Activated naive CD8-positive, alpha-beta T cell treated with anti-CD3 and anti-CD28 coated beads, Interleukin-2, amount 10 ng/mL, durations not matched to agents 7 days and 5 days (primary cell): Measurements from ENCODE around the gene RFFL. TPM values are rescaled to one million over a fixed set of nuclear protein-coding genes. Genes with fewer than 3 reads are reported as not detected.
"Not testable (repeated sequence)": the region's sequence is repeated elsewhere in the genome, so short reads cannot be mapped to it uniquely, and the experiment has no call there.

Source experiments
- ATAC-seq: fragments of 150-1000 bp; cut with Tn5 transposase; one replicate; pipeline ENCODE4 v1.10.0; 2021; ENCODE audit warnings: low read depth, moderate library complexity
- POLR2A ChIA-PET: fragments of 350-600 bp; sonication (Branson Sonifier 250); formaldehyde crosslinking; loops from one replicate; lab custom pipeline; 2021; ENCODE audit warnings: antibody characterized with exemption; lab: Charles Lee
- DNase-seq: peaks from one replicate; pipeline ENCODE4 v3.0.0; 2021
- H3K27ac Mint-ChIP-seq: one replicate; pipeline ENCODE4 v1.8.0; 2022; ENCODE audit warnings: mild to moderate bottlenecking, mixed read lengths
- H3K27me3 Mint-ChIP-seq: one replicate; pipeline ENCODE4 v1.8.0; 2022; ENCODE audit warnings: mild to moderate bottlenecking, moderate library complexity, mixed read lengths
- H3K36me3 Mint-ChIP-seq: one replicate; pipeline ENCODE4 v1.8.0; 2021; ENCODE audit warnings: mild to moderate bottlenecking, mixed read lengths
- H3K4me1 Mint-ChIP-seq: one replicate; pipeline ENCODE4 v1.8.0; 2021; ENCODE audit warnings: mixed read lengths
- H3K4me3 Mint-ChIP-seq: one replicate; pipeline ENCODE4 v1.8.0; 2022; ENCODE audit warnings: mild to moderate bottlenecking, moderate library complexity, mixed read lengths
- H3K9me3 Mint-ChIP-seq: one replicate; pipeline ENCODE4 v1.8.0; 2021; ENCODE audit warnings: mixed read lengths
- total RNA-seq, 2 experiments: library from RNA; stranded (reverse); gene quantifications; one replicate each; pipeline ENCODE4 v1.2.3, GENCODE V29; 2021

The RFFL gene
- total RNA-seq, 2 experiments from 2014 or later = 37.4 to 42.3 TPM

DNA sequence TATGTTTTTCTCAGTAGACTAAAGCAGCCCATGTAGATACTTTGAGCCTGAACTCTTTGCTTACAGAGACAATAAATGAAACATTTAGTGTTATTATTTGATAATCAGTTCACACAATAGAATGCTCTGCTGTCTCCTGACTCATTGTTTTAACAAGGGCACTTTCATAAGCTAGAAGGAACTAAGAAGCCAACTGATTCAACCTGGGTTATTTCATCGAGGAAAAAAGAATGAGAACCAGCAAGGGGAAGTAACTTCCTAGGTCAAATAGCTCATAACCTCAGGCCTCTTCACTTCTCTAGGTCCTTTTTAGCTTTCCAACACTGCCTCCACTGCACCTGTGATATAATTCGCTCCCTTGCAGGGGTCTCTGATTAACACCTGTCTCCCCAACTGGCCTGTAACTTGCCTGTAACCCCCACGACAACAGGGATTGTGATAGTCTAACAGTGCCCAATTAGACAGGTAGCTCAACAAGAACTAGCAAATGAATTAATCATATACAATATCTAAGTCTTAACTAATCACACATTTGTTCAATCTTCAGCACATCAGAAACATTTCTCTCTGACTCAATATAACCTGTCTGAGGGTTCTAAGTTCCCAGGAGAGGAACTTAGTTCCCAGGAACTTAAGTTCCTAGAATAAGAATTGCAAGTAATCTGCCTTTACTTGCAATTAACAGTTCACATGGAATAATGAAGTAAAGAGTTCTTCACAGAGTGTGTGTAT, 34.8 kb downstream of the RFFL start:
- H3K27me3 Mint-ChIP-seq = no peaks in the 10 kb centered on the region
- no peak overlapping the region for H3K27ac Mint-ChIP-seq
- POLR2A ChIA-PET = no interaction called here
- H3K4me1 Mint-ChIP-seq = peaks cover 34% of the 10 kb centered on the region
- ATAC-seq = peak; percentile 22
- H3K9me3 Mint-ChIP-seq = no peaks in the 10 kb centered on the region
- H3K36me3 Mint-ChIP-seq = peaks cover 8% of the 10 kb centered on the region
- no peak overlapping the region for H3K4me3 Mint-ChIP-seq
- no peak for DNase-seq

DNA sequence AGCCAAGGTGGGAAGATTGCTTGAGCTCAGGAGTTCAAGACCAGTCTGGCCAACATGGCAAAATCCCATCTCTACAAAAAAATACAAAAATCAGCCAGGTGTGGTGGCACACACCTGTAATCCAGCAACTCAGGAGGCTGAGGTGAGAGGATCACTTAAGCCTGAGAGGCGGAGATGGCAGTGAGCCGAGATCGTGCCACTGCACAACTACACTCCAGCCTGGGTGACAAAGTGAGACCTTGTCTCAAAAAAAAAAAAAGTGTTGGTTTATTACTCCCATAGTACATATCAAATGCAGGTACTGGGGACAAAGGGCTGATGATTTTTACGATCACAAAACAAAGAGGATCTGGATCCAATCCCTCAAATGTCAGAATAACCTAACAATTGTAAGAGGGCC, 35.4 kb downstream of the RFFL start:
- DNase-seq, H3K9me3 Mint-ChIP-seq, POLR2A ChIA-PET, H3K36me3 Mint-ChIP-seq, H3K27me3 Mint-ChIP-seq, H3K27ac Mint-ChIP-seq, ATAC-seq, H3K4me3 Mint-ChIP-seq: not testable (repeated sequence)
- H3K4me1 Mint-ChIP-seq = peaks cover 36% of the 10 kb centered on the region

DNA sequence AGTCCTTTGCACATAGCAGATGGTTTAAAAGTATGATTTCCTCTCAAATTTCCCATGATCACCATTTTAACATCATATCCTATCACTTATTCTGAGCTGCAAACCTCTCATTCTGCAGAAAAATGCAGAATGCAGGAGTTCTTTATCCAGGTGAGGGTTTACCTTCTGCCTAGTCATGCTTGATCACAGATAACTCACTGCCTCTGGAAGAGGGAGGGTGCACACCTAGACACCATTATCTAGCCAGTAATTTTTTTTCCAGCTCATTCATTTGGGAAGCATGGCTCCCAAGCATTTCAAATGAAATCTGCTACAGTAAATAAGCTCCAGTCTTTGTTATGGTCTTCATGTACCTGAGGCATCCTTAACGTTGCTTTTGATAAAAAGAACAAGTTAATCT, 38.0 kb downstream of the RFFL start:
- peaks cover 39% of the 10 kb centered on the region for H3K4me1 Mint-ChIP-seq
- POLR2A ChIA-PET = interaction anchor here (0.7 to 1.2 kb wide), 2 partner anchors 9 to 12 kb away, joined by 3 to 4 read pairs; no protein-coding TSS in a partner anchor

DNA sequence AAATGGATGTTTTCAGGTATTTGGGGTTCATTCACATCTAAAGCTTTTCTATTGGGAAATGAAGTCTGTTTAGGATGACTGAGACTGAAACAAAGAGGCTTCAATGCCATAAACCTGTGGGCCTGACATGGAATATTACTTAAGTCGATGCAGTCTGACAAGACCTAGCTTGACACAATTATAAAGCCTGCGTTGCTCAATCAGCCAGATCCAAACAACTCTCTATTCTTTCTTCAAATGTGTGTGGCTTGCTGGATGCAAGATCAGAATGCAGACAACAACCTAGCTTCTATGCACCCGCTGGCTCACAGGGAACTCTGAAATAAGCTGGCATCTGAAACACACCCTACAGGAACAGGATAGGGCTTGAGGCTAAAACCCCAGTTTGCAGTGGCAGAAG, 40.0 kb downstream of the RFFL start:
- ATAC-seq (no peak), DNase-seq (no peak)
- peak overlapping the region; percentile 97 for H3K27ac Mint-ChIP-seq
- no peaks in the 10 kb centered on the region for H3K9me3 Mint-ChIP-seq
- H3K36me3 Mint-ChIP-seq = peaks cover 17% of the 10 kb centered on the region
- POLR2A ChIA-PET = interaction anchor here (0.7 to 2.3 kb wide), 13 partner anchors 8 to 95 kb away, joined by 3 to 24 read pairs (median 6); partner anchors contain the start of genes LIG3 and RFFL
- no peaks in the 10 kb centered on the region for H3K27me3 Mint-ChIP-seq
- peak overlapping the region; percentile 42 for H3K4me3 Mint-ChIP-seq
- H3K4me1 Mint-ChIP-seq = peaks cover 34% of the 10 kb centered on the region

More for the DNA sequence above, 38.0 kb downstream of the RFFL start:
- Mint-ChIP-seq H3K27me3 (no peaks in the 10 kb centered on the region), H3K36me3 (peaks cover 12% of the 10 kb centered on the region), H3K27ac (no peak overlapping the region), H3K9me3 (no peaks in the 10 kb centered on the region), H3K4me3 (no peak overlapping the region)
- DNase-seq (no peak), ATAC-seq (no peak)

DNA sequence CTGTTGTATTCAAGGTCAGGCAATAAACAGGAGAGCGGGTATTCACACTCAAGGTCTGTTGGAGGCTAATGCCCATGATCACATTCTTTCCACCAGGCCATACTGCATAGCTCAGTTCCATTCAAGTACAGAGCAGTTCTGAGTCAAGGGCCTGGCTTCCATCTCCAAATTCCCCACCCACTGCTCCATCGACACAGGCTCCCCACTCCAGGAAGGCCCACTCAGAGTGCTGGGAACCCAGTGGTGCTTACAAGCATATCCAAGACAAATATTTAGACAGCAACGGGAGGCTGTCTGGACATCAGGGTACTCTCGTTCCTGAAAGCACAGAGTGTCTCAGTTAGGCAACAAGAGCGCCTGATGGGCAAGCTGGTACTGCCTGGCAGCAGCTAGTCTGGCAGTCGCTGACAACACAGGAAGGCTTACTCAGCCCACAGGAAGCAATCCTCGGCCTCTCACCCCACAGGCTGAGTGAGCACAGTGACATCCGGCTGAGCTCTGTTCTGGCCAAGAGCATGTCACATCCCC, 40.9 kb downstream of the RFFL start:
- H3K9me3 Mint-ChIP-seq = no peaks in the 10 kb centered on the region
- H3K27ac Mint-ChIP-seq = peak overlapping the region; percentile 97
- no peaks in the 10 kb centered on the region for H3K27me3 Mint-ChIP-seq
- ATAC-seq (peak; percentile 100), DNase-seq (peak; percentile 65)
- H3K4me1 Mint-ChIP-seq = peaks cover 32% of the 10 kb centered on the region
- H3K36me3 Mint-ChIP-seq = peaks cover 18% of the 10 kb centered on the region
- H3K4me3 Mint-ChIP-seq = peak overlapping the region; percentile 78
- POLR2A ChIA-PET = interaction anchor here (0.7 to 2.3 kb wide), 21 partner anchors 8 to 121 kb away, joined by 3 to 24 read pairs (median 4); partner anchors contain the start of genes LIG3 and RFFL

DNA sequence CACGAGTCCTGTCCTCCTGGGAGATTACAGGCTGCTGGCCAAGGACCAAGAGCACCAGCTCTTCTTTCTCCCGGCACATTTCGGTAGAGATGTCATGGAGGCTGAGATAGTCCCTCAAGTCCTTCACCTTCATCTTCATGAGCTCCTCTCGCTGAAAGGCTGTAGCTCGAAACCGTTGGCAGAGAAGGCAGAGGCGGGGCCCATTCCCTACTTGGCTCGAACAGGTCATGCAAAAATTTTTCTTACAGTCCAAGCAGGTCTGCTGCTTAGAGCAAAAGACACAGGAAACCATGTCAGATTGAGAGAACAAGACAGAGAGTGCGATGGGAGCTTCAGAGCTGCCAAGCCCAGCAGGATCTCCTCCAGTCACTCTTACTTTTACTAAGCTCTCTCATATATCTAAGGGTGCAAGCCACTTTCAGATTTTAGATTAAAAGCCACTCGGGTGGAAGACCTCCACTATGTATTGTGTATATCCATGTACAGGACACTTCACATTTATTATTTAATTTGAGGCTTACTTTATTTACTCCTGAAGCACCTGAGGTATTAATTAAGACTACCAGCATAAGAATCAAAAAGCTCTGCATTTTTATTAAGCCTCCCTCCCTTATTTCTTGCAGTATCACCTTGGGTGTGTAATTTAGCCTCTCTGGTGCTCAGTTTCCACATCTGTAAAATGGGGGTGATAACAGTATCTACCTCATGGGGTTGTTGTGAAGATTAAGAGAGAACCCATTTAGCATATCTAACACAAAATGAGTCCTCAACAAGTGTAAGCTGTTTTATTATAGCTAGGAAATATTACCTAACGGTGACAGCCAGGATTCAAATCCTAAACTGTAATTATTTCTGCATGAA, 41.8 kb downstream of the RFFL start:
- DNase-seq = no peak
- peaks cover 32% of the 10 kb centered on the region for H3K4me1 Mint-ChIP-seq
- H3K9me3 Mint-ChIP-seq = no peaks in the 10 kb centered on the region
- peaks cover 20% of the 10 kb centered on the region for H3K36me3 Mint-ChIP-seq
- no peak overlapping the region for H3K4me3 Mint-ChIP-seq
- POLR2A ChIA-PET = interaction anchor here (0.8 to 2.3 kb wide), 12 partner anchors 9 to 122 kb away, joined by 3 to 24 read pairs (median 5); partner anchors contain the start of genes LIG3 and RFFL
- H3K27me3 Mint-ChIP-seq = no peaks in the 10 kb centered on the region
- no peak for ATAC-seq
- H3K27ac Mint-ChIP-seq = peak overlapping the region; percentile 97

DNA sequence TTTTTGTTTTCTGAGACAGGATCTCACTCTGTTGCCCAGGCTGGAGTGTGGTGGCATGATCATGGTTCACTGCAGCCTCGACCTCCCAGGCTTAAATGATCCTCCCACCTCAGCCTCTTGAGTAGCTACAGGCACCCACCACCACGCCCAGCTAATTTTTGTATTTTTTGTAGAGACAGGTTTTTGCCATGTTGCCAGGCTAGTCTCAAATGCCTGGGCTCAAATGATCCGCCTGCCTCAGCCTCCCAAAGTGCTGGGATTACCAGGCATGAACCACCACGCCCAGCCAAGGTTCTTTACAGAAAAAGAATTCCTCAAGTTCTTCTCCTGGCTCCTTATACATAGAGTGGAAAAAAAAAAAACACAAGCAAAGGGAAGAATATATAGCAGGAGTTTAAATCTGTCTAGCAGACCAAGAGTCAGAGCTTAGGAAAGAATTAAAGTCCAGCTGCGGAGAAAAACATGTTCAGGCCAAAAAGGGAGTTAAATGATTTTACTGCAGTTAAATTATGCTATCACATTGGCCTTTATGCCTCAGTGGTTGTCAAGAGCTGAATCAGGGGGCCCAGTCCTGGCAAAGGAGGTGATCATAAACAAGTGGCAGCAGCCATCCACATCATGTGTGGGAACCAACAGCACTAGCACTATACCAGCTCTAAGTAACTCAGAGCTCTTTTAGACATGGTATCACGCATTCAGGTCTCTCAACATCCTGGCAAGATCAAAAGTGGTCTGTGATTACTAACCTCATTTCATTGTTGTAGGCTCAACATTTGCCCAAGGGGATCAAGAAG, 43.9 kb downstream of the RFFL start:
- DNase-seq = no peak
- ATAC-seq = no peak
- peak overlapping the region; percentile 49 for H3K27ac Mint-ChIP-seq
- POLR2A ChIA-PET = interaction anchor here (0.7 to 1.5 kb wide), 3 partner anchors 14 to 70 kb away, joined by 3 to 4 read pairs (median 3); no protein-coding TSS in a partner anchor
- H3K27me3 Mint-ChIP-seq = no peaks in the 10 kb centered on the region
- H3K4me1 Mint-ChIP-seq = peaks cover 31% of the 10 kb centered on the region
- H3K9me3 Mint-ChIP-seq = no peaks in the 10 kb centered on the region
- H3K4me3 Mint-ChIP-seq = no peak overlapping the region
- H3K36me3 Mint-ChIP-seq = peaks cover 22% of the 10 kb centered on the region

DNA sequence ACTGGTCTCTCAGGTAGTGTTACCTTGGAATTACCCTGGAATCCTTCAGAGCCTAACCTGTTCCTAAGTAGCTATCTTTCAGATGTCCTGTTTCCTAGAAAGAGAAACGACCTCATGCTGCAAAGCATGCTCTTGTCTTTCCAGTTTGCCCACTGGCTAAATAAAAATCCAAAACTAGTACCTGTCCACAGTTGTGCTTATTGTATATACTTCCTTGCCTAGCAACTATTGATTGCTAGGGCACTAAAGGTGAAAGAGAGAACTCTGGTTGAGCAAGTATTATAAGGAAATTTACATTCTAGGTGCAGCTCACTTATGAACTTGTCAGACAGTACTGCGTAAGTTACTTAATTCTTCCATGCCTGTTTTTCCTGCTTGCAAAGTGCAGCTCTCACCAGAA, 44.7 kb downstream of the RFFL start:
- H3K27me3 Mint-ChIP-seq = no peaks in the 10 kb centered on the region
- no peak for ATAC-seq
- peaks cover 22% of the 10 kb centered on the region for H3K36me3 Mint-ChIP-seq
- H3K27ac Mint-ChIP-seq = no peak overlapping the region
- no peaks in the 10 kb centered on the region for H3K9me3 Mint-ChIP-seq
- H3K4me3 Mint-ChIP-seq = no peak overlapping the region
- H3K4me1 Mint-ChIP-seq = peaks cover 24% of the 10 kb centered on the region
- no peak for DNase-seq
- POLR2A ChIA-PET = interaction anchor here (0.7 to 1.5 kb wide), 3 partner anchors 13 to 70 kb away, joined by 3 to 4 read pairs (median 3); no protein-coding TSS in a partner anchor

DNA sequence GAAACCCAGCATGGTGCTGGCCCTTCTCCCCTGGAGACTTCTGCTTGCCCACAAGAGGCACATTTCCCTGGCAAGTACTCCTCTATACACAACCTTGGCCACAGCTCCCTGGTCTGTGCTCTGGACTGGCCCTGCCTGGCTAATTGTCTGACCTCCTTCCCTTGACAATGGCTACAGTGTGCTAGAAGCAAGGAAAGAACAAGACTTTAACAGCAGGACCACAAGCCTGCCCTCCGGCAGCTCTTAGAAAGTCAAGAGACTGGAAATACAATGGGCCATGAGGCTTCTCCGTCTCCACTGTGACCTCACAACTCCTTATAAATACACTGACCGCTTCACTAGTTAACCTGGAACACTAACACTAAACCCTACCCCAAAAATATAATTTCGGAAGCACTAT, 46.5 kb downstream of the RFFL start:
- no peak for ATAC-seq
- Mint-ChIP-seq H3K36me3 (peaks cover 20% of the 10 kb centered on the region), H3K4me1 (peaks cover 6% of the 10 kb centered on the region), H3K9me3 (no peaks in the 10 kb centered on the region), H3K27ac (no peak overlapping the region), H3K27me3 (no peaks in the 10 kb centered on the region), H3K4me3 (no peak overlapping the region)
- no peak for DNase-seq
- POLR2A ChIA-PET = no interaction called here

DNA sequence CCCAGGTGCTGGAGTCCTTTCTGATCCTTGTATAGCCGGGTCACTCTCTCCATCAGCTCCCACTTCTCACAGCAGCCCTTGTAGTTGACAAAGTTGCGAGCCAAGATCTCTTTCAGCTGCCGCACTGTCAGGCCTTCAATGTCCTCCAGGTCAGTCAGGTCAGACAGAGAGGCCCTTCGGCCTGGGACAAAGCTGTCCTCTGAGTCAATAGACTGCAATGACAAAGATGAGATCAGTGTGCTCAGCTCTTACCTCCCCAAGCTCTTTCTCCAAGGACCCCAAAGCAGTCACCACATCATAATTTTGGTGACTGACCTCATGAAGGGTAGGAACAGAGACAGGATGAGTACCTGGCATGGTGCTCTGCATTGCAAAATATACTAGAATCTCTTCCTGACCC, 47.1 kb downstream of the RFFL start:
- POLR2A ChIA-PET = no interaction called here
- Mint-ChIP-seq H3K27me3 (no peaks in the 10 kb centered on the region), H3K4me3 (no peak overlapping the region), H3K4me1 (peaks cover 5% of the 10 kb centered on the region), H3K27ac (no peak overlapping the region), H3K9me3 (no peaks in the 10 kb centered on the region), H3K36me3 (peaks cover 22% of the 10 kb centered on the region)
- DNase-seq = no peak
- no peak for ATAC-seq

DNA sequence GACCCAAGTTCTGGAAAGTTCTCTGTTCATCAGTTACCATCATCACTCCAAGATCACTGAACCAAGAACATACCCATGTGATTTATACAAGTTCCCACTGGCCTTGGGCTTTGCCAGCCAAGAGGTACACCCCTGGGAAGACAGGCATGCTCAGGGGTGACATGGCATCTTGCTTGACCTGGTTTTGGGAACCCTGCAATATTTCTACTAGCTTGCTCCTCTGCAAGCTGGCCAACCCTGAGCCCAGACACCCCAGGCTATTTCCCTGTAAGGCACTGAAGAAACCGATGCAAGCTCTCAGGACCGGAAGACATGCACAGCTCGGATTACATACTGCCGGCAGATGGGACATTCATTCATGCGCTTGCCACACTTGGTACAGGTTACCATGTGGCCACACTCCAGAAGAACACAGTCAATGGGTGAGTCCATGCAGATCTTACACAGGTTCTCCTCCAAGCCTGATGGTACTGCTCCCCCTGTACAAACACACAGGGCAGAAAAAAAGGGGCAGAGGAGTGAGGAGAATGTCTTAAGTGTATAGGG, 51.8 kb downstream of the RFFL start:
- H3K27ac Mint-ChIP-seq = peak overlapping the region; percentile 55

DNA sequence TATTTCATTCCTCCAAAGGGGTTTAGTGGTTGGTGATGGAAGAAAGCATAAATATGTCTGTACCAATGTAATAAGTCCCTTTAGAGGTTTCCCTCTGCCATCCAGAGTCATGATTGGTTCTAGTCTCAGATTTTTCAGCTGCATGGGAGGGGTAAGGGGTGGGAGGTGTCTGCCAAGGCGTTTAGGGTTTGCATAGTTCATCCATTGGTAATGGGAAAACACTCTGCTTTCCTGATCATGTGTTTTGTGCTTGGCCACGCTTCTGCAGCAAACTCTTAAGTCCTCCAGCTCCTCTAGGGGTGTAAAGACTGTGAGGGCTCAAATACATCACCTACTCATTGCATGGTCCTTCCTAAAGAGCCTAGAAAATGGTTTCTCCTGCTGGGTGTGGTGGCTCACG, 53.4 kb downstream of the RFFL start:
- H3K9me3 Mint-ChIP-seq = no peaks in the 10 kb centered on the region
- no peak overlapping the region for H3K27ac Mint-ChIP-seq
- no peaks in the 10 kb centered on the region for H3K4me1 Mint-ChIP-seq
- peaks cover 11% of the 10 kb centered on the region for H3K36me3 Mint-ChIP-seq
- ATAC-seq (no peak), DNase-seq (no peak)
- no peak overlapping the region for H3K4me3 Mint-ChIP-seq
- H3K27me3 Mint-ChIP-seq = no peaks in the 10 kb centered on the region
- POLR2A ChIA-PET = interaction anchor here (0.7 kb wide), 1 partner anchor 157 kb away, joined by 3 read pairs; no protein-coding TSS in a partner anchor

More for the DNA sequence above, 51.8 kb downstream of the RFFL start:
- DNase-seq (no peak), ATAC-seq (no peak)
- peaks cover 12% of the 10 kb centered on the region for H3K36me3 Mint-ChIP-seq
- POLR2A ChIA-PET = no interaction called here
- H3K4me3 Mint-ChIP-seq = no peak overlapping the region
- no peaks in the 10 kb centered on the region for H3K9me3 Mint-ChIP-seq
- no peaks in the 10 kb centered on the region for H3K27me3 Mint-ChIP-seq
- no peaks in the 10 kb centered on the region for H3K4me1 Mint-ChIP-seq
